ENCODE results near the gene MVP. TPM values are rescaled to one million over a fixed set of nuclear protein-coding genes. Genes with fewer than 3 reads are reported as not detected.

The MVP gene
- total RNA-seq, 1 donor, result 275 TPM

GRCh38 chr16:29854520-29855100 lies 34.3 kb downstream of the MVP start:
- H3K4me3 ChIP-seq (ENCODE audit: low read depth, low read length), result no peak overlapping the region
- DNase-seq (ENCODE audit: low read depth), result no peak
- TF ChIP-seq CTCF (IDR thresholded peaks at IDR 0.05; ENCODE audit: insufficient read depth, low read length), result no peak

GRCh38 chr16:29857133-29857760 lies 37.0 kb downstream of the MVP start:
- H3K4me3 ChIP-seq (ENCODE audit: low read depth, low read length), result no peak overlapping the region
- peak; percentile 73 for DNase-seq (ENCODE audit: low read depth)
- no peak for TF ChIP-seq CTCF (IDR thresholded peaks at IDR 0.05; ENCODE audit: insufficient read depth, low read length)

- TF ChIP-seq CTCF (IDR thresholded peaks at IDR 0.05; ENCODE audit: insufficient read depth, low read length), result no peak
- no peak overlapping the region for H3K4me3 ChIP-seq (ENCODE audit: low read depth, low read length)
- DNase-seq (ENCODE audit: low read depth), result no peak
Measured at GRCh38 chr16:29858149-29858849, 38.0 kb downstream of the MVP start.

GRCh38 chr16:29858974-29859373 lies 38.7 kb downstream of the MVP start:
- no peak for TF ChIP-seq CTCF (IDR thresholded peaks at IDR 0.05; ENCODE audit: insufficient read depth, low read length)
- DNase-seq (ENCODE audit: low read depth), result no peak

GRCh38 chr16:29860218-29860617 lies 40.0 kb downstream of the MVP start:
- peak; percentile 28 for DNase-seq (ENCODE audit: low read depth)
- TF ChIP-seq CTCF (IDR thresholded peaks at IDR 0.05; ENCODE audit: insufficient read depth, low read length), result no peak

More at GRCh38 chr16:29858974-29859373, 38.7 kb downstream of the MVP start:
- H3K4me3 ChIP-seq (ENCODE audit: low read depth, low read length), result no peak overlapping the region

GRCh38 chr16:29862383-29862883 lies 42.2 kb downstream of the MVP start:
- TF ChIP-seq CTCF (IDR thresholded peaks at IDR 0.05; ENCODE audit: insufficient read depth, low read length), result peak; percentile 33
- H3K4me3 ChIP-seq (ENCODE audit: low read depth, low read length), result peak overlapping the region; percentile 92
- peak; percentile 27 for DNase-seq (ENCODE audit: low read depth)

More at GRCh38 chr16:29860218-29860617, 40.0 kb downstream of the MVP start:
- no peak overlapping the region for H3K4me3 ChIP-seq (ENCODE audit: low read depth, low read length)

Measured in fibroblast of the aortic adventitia (primary cell).